ENCODE data around the gene PLS3.
"Not testable (repeated sequence)": the region's sequence is repeated elsewhere in the genome, so short reads cannot be mapped to it uniquely, and the experiment has no call there.

PLS3 gene, protein sequence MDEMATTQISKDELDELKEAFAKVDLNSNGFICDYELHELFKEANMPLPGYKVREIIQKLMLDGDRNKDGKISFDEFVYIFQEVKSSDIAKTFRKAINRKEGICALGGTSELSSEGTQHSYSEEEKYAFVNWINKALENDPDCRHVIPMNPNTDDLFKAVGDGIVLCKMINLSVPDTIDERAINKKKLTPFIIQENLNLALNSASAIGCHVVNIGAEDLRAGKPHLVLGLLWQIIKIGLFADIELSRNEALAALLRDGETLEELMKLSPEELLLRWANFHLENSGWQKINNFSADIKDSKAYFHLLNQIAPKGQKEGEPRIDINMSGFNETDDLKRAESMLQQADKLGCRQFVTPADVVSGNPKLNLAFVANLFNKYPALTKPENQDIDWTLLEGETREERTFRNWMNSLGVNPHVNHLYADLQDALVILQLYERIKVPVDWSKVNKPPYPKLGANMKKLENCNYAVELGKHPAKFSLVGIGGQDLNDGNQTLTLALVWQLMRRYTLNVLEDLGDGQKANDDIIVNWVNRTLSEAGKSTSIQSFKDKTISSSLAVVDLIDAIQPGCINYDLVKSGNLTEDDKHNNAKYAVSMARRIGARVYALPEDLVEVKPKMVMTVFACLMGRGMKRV

DNA sequence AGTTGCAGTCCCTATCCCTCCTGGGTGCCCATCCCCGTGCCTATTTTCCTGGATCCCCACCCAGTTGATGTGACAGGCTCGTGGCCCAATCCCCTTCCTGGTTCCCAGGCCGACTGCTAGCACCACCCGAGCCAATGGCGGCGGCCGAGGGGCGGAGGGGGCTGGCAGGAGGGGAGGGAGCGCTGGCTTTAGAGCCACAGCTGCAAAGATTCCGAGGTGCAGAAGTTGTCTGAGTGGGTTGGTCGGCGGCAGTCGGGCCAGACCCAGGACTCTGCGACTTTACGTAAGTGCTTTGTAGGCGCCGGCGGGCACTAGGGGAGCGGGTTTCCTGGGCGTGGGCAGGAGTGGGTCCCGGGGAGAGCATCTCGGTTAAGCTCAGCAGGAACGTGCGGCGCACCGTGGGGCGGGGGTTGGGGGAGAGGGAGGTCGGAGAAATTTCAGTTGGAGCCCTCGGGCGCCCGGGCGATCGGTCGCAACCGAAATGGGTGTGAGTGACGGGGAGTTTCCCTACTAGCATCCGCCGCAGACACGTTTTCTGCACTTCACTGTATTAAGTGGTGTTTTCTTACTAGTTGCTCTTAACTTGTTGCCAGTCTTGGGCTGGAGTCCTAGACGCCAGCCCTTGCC lies at the start of gene PLS3:
PLS3 (plus strand) TSS at position 197 of the 627 bp plus-strand sequence. CDS start 49,077 bp downstream, outside the sequence.
- in situ Hi-C loops (cut with MboI; ENCODE audit: low sequenced_read_pairs) = no loop called here

- in situ Hi-C loops (cut with MboI; ENCODE audit: low sequenced_read_pairs) = no loop called here
These were observed 42.9 kb upstream of the PLS3 start for GRCh38 chrX:115518113-115518512.

- in situ Hi-C loops (cut with MboI; ENCODE audit: low sequenced_read_pairs) = no loop called here
These were observed 39.2 kb upstream of the PLS3 start for GRCh38 chrX:115521741-115522140.

DNA sequence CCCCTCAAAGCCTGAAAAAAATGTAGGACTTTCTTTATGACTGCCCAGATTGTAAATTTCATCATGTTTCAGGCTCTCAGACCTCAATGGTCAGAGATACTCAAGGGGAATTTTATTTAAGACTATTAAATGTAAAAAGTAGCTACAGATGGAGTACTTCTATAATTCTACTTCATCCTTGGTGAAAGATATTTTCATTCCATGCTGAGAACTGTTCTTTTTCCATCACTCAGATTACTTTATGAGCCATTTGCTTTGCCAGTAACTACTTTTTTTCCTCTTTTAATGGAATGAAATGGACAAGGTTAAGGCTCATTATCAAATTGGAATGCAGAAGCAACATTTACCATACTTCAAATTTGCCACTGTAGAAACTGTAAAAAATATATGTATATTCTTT lies 38.0 kb upstream of the PLS3 start:
- in situ Hi-C loops (cut with MboI; ENCODE audit: low sequenced_read_pairs) = no loop called here

GRCh38 chrX:115525486-115525885 lies 35.5 kb upstream of the PLS3 start:
- in situ Hi-C loops (cut with MboI; ENCODE audit: low sequenced_read_pairs) = no loop called here

GRCh38 chrX:115531818-115532403 lies 29.1 kb upstream of the PLS3 start:
- in situ Hi-C loops (cut with MboI; ENCODE audit: low sequenced_read_pairs) = no loop called here

GRCh38 chrX:115533485-115533884 lies 27.5 kb upstream of the PLS3 start:
- in situ Hi-C loops (cut with MboI; ENCODE audit: low sequenced_read_pairs) = no loop called here

DNA sequence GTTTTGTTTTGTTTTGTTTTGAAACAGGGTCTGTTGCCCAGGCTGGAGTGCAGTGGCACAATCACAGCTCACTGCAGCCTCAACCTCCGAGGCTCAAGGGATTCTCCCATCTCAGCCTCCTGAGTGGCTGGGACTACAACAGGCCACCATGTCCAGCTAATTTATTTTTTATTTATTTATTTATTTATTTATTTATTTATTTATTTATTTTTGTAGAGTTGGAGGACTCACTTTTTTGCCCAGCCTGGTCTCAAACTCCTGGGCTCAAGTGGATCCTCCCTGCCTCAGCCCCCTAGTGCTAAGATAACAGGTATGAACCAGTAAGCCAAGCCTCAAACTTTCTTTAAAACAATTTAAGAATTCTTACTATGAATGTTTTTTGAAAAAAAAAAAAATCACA lies 26.6 kb upstream of the PLS3 start:
- in situ Hi-C loops (cut with MboI; ENCODE audit: low sequenced_read_pairs) = no loop called here

GRCh38 chrX:115535421-115535820 lies 25.6 kb upstream of the PLS3 start:
- in situ Hi-C loops (cut with MboI; ENCODE audit: low sequenced_read_pairs) = no loop called here

GRCh38 chrX:115535844-115536243 lies 25.1 kb upstream of the PLS3 start:
- in situ Hi-C loops (cut with MboI; ENCODE audit: low sequenced_read_pairs) = no loop called here

DNA sequence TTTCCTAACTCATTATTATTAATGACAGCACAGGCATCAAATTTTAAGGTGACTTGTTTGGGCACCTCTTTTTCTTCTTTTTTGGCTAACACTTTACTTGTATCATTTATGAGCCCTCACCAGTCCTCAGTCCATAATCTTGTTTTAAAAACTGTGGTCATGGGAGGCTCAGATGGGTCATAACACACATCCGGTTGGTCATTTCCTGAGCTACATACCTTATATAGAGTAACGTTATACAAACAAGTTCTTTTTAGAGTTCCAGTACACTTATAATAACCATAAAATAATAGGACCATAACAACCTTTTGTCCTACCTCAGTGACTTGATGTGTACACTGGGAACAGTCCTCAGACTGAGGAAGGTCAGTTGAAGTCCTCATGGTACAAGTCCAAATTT lies 21.1 kb upstream of the PLS3 start:
- in situ Hi-C loops (cut with MboI; ENCODE audit: low sequenced_read_pairs) = no loop called here

- in situ Hi-C loops (cut with MboI; ENCODE audit: low sequenced_read_pairs) = not testable (repeated sequence)
These were observed 19.9 kb upstream of the PLS3 start for GRCh38 chrX:115541045-115541444.

DNA sequence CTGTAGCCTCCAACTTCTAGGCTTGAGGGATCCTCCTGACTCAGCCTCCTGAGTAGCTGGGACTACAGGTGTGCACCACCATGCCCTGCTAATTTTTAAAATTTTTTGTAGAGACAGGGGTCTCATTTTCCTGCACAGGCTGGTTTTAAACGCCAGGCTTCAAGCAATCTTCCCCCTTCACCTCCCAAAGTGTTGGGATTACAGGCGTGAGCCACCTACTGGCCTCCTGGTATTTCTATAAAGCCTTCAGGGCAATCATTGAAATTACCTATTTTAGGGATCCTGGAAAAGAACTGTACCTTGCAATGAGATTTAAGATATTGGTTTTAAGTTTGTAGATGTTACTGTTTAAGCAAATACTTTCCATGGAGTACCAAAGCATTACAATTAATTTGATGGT lies 13.5 kb upstream of the PLS3 start:
- in situ Hi-C loops (cut with MboI; ENCODE audit: low sequenced_read_pairs) = no loop called here

DNA sequence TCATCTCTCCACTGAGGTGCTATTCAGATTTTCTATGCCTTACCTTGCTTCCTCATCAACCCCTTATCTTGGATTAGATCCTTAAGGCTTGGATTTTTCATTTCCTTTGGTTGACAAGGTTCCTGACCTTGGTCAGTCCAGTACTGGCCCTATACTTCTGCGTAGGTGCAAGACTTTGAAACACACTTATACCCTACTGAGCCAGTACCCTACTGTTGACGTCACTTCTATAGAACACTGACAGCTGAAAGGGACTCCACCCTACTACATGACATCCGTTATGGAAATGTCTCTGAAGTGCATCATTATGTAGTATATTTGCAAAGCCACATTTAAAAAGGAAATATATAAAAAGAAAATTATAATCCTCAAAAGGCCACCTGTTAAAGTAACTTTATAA lies 12.0 kb upstream of the PLS3 start:
- in situ Hi-C loops (cut with MboI; ENCODE audit: low sequenced_read_pairs) = no loop called here

DNA sequence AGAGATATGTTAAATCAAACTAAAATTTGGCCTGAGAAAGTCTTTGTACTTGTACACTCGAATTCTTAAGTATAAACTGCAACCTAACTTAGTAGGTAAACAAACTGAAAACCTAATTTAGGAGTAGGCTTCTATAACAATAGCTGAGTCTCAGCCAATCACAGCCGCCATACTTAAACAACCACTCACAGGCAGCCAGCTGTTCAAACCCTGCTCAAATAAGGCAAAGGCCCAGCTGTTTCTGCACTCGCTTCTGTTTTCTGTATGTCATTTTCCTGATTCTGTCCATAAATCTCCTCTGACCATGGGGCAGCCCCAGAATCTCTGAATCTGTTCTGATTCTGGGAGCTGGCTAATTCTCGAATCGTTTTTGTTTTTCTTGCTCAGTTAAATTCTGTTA lies 7.8 kb upstream of the PLS3 start:
- in situ Hi-C loops (cut with MboI; ENCODE audit: low sequenced_read_pairs) = no loop called here

- in situ Hi-C loops (cut with MboI; ENCODE audit: low sequenced_read_pairs) = no loop called here
These were observed 1.3 kb upstream of the PLS3 start for GRCh38 chrX:115559672-115560071.

- in situ Hi-C loops (cut with MboI; ENCODE audit: low sequenced_read_pairs) = no loop called here
These were observed 580 bp upstream of the PLS3 start for GRCh38 chrX:115560211-115560977.

DNA sequence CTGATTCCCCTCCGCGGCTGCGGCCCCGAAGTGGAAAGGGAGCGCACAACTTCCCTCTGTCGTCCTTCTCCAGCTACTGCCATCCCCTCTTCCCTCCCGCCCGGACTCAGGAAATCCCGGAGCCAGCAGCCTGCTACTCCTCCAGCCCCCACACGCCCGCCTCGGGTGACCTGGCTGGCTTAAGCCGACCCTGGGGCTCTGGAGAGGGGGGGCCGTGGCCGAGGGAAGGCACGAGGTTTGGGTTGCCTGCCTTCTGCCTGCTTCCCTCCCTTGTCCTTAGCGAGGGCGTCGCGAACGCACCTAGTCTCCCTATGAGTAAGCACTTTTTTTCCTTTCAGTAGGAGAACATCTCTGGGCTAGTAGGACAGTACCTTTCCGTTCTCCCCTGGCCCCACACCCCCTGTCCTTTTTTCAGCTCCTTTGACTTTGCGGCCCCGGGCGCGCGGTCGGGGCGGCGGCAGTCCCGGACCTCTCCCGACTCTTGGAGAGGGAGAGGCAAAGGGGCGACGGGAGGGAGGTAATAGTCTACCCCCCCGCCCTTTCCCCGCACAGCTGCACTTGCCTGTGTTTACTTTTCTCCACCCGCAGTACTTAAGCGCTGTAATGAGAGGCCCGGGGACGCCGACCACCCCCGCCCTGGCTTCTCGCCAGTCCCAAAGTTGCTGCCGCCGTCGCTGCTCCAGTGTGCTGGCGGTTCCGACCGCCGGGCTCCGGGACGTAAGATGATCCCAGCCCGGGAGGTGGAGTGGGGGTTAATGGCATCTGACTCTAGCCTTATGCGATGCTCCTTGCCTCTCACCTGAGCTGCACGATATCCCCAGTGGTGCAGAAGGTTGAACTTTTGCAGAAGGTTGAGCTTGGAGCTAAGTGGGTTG lies 868 bp downstream of the PLS3 start:
- in situ Hi-C loops (cut with MboI; ENCODE audit: low sequenced_read_pairs) = no loop called here

DNA sequence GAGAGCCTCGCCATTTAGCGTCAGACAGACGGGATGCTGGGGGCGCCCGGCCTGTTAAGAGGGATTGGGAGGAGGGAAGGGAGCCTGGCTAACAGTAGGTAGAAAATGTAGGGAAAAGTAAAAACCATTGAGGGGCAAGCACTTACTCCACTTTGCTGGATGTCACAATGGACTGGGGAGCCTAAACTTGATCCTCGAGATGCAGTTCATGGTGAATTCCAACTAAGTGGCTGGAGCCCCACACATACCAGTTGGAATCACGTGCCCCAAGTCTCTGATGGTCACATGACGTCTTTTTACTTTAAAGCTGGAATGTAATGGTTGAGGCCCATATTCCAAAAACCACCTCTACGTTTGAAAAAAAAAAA lies 1.5 kb downstream of the PLS3 start:
- in situ Hi-C loops (cut with MboI; ENCODE audit: low sequenced_read_pairs) = no loop called here

DNA sequence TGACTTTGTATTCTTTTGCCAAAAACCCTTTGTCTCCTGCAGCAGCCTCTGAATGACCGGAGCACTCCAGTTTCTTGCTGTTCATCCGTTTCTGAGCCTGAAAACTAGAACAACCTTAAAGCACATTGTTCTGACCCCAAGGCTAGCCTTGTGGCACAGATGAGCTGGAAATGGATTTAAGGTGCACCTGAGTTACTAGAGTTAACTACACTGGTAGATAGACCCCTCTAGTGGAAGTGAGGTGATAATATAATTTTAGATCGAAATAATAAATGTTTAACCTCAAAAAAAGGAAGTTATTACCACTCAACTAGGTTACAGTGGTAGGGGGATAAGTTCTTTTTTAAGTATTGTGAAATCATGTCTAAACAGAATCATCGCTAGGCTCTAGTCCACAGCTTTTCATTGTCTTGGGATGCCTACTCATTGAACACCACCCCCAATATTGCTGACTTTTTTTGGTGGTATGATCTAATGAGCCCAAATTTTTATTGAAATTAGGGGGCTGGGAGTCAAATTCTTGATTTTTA lies 2.7 kb downstream of the PLS3 start:
- in situ Hi-C loops (cut with MboI; ENCODE audit: low sequenced_read_pairs) = no loop called here

All from HL-60/S4 (cell line).